Transverse colon (tissue), 4 donors: ENCODE results near the gene SGCB.

Source experiments
- EP300 ChIP-seq: sonication (generic); formaldehyde crosslinking; IDR thresholded peaks from one replicate; pipeline ENCODE4 v1.6.1; 2017; ENCODE audit warnings: antibody characterized with exemption, low read depth
- POLR2A ChIP-seq: fragments of 450-650 bp; IDR thresholded peaks from one replicate; pipeline ENCODE4 v1.6.1; 2016; ENCODE audit warnings: antibody characterized with exemption, mild to moderate bottlenecking, moderate library complexity
- POLR2AphosphoS5 ChIP-seq, 3 donors: sonication (generic); formaldehyde crosslinking; IDR thresholded peaks; one replicate each; pipeline ENCODE4 v1.6.1; 2016; ENCODE audit warnings: antibody characterized with exemption in 3 of 3
- TF ChIP-seq, protein P1 (sequence below), 5 experiments: fragments of 200-600 bp in 3 of 5; fragments of 450-650 bp in 2 of 5; sonication (generic) in 3 of 5; IDR thresholded peaks; 1 replicate in 2 of 5; 2 replicates in 3 of 5; pipeline ENCODE4 v1.5.1; 2016 to 2017; ENCODE audit warnings: antibody characterized with exemption in 5 of 5, inconsistent platforms in 3 of 5, mild to moderate bottlenecking in 2 of 5, moderate library complexity in 1 of 5

DNA sequence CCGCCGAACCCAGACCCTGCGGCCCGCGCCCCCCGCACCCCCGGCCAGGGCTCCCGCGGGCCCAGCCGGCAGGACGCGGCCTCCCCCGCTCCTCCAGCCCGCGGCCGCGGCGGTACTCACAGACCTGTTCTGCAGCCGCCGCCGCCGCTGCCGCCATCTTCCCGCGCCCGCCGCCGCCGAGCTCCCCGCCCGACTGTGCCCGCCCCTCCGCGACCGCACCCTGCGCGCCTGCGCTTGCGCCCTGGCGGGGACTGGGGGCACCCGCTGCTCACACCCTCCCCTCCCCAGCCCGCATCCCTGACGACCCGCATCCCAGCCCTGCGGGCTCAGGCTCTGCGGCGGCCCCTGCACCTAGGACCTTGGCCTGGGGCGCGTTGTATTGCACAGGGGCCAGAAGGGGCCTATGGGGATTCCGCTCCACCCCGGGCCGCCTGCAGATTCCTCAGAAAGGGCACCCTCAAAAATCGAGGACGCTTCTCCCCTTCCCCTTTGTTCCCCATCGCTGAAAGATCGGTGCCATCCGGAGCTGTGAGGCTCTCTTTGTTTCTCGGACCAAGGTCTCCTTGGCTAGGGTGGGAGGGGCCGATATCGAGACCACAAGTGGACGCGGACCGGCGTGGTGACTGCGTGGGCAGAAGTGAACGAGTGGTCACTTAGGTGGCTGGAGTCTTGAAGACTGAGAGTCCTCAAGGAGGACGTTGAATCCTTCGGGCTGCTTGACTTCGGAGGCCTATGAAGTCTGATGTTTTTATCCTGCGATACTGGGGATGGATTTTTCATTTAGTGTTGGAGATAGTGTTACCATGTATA is at the start of gene SGCB:
- TF ChIP-seq POLR2A (no peak), EP300 (no peak), POLR2AphosphoS5 (IDR thresholded peaks at IDR 0.05) (no peak)
- TF ChIP-seq, protein P1, sequence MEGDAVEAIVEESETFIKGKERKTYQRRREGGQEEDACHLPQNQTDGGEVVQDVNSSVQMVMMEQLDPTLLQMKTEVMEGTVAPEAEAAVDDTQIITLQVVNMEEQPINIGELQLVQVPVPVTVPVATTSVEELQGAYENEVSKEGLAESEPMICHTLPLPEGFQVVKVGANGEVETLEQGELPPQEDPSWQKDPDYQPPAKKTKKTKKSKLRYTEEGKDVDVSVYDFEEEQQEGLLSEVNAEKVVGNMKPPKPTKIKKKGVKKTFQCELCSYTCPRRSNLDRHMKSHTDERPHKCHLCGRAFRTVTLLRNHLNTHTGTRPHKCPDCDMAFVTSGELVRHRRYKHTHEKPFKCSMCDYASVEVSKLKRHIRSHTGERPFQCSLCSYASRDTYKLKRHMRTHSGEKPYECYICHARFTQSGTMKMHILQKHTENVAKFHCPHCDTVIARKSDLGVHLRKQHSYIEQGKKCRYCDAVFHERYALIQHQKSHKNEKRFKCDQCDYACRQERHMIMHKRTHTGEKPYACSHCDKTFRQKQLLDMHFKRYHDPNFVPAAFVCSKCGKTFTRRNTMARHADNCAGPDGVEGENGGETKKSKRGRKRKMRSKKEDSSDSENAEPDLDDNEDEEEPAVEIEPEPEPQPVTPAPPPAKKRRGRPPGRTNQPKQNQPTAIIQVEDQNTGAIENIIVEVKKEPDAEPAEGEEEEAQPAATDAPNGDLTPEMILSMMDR (IDR thresholded peaks at IDR 0.05), result no peak
